ENCODE measurements around the gene CADPS.

Gene CADPS

GRCh38 chr3:62678841-62679240, 196.4 kb downstream of the CADPS start:
- DNase-seq = no peak

DNA sequence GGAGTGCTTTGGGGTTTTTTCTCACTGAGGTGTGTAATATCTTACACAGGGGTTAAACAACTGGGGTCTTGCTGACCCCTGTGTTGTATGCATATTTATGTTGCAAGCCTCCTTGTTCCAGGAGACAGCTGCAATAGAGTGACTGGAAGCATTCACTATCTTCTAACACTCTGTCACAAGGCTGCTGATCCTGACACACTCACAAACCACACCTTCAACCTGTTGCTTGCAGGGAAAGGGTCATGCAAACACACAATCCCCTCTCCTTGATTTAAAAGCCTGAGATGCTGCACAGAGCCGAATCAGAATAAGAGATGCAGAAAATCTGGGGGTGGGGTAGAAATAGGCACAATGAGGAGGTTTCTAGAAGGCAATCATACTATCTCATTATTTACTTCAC, 197.3 kb downstream of the CADPS start:
- DNase-seq = no peak

- DNase-seq = no peak
Measured at GRCh38 chr3:62676689-62677271, 198.4 kb downstream of the CADPS start.

DNA sequence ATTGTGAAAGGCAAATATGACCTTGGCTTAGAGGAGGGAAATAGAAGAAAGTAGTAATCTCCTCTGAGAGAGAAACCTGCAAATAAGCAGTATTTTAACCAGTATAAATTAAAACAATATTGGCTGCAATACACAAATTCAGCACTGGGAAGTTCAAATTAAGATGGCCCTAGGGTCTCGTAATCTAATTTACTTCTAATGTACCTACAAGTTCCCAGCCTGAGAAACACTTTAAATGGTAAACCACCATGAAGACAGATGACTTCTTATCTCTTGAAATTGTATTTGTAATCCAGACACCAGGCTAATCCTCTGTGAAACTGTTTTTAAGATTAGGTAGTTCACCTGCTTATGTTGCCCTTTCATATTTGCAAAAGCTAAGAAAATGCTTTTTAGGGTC, 199.7 kb downstream of the CADPS start:
- no peak for DNase-seq

DNA sequence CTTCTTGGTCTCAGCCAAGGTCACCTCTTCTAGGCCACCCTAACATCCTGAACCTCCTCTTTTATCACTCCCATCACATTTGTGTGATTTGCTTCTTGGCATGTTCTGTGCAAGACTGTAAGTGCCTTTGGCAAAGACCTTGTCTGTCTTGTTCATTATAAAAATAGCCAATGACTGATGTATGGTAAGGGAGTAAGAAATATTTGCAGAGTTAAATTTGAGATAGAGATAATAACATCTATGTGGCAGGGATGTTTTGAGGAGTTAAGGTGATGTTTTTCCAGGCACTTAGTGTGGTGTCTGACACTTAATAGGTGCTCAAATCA, 202.3 kb downstream of the CADPS start:
- DNase-seq = no peak

GRCh38 chr3:62672270-62672987, 202.8 kb downstream of the CADPS start:
- no peak for DNase-seq

GRCh38 chr3:62670351-62670750, 204.9 kb downstream of the CADPS start:
- DNase-seq = no peak

GRCh38 chr3:62669161-62669560, 206.1 kb downstream of the CADPS start:
- DNase-seq = no peak

GRCh38 chr3:62667714-62668113, 207.5 kb downstream of the CADPS start:
- DNase-seq = no peak

- no peak for DNase-seq
Measured at GRCh38 chr3:62665627-62666437, 209.4 kb downstream of the CADPS start.

DNA sequence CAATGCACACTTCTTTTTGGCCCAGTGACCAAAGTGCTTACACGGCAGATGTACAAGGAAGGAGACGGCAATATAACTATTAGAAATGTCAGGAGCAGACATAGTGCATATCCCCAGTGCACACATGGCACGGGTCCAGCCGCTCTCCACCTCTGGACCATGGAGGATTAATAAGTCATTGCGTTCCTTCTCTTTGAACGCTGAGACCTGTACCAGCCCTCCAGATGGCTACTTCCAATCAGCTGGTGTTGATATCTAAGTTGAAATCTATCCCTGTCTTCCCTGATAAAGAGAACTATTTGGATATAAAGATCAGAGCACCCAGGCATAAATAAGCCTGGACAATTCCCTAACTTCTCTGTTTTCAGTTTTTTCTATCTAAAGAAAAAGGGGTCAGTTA, 212.5 kb downstream of the CADPS start:
- no peak for DNase-seq

DNA sequence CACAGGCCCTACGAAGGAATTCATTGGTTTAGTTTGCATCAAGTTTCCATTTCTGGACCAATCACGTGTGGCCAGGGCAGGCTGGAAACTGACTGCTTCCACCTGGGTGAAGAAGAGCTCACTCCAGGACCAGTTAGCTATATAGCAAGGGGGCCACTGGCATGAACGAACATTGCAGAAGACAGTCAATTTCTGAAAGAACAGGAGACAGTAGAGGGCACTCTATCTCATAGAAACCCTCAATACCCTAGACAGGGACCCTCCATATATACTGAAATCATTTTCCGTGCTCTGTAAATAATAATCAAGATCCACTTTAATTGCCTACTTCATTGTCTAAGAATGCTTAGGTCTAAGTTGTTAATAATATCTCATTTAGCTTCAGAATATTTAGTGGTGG, 215.6 kb downstream of the CADPS start:
- no peak for DNase-seq

DNA sequence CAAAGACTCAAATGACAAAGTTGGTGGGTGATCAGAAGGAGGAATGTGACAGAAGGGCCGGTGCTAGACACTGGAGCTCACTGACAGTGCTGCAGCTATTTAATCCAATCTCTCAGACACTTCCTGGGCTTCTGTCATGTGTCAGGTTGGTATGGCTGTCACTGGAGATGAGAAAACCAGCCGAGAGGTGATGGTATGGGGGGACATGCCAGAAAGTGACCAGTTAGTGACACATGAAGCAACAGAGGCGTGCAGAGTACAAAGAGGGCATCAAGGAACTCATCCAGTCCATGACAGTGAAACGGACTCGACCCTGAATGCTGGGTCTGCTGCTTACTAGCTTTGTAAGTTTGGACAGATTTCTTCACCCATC, 219.5 kb downstream of the CADPS start:
- DNase-seq = no peak

GRCh38 chr3:62655056-62655690, 220.0 kb downstream of the CADPS start:
- no peak for DNase-seq

DNA sequence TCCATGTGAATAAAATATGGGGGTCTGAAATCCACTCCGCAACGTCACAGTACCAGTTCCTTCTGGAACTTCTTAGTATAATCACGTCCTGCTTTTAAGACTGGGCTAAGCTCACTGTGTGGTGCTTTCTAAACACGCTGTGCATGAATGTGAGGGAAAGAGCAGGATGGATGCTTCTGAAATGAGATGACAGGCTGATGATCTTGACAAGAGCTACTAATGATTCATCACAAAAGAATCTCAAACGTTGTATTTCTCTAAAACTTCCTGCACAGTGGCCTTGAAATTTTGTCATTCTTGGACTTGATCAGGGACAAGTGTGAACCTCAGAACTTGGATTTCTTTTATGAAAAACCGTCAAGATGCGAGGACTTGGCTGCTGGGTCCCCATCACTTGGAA, 221.4 kb downstream of the CADPS start:
- no peak for DNase-seq

DNA sequence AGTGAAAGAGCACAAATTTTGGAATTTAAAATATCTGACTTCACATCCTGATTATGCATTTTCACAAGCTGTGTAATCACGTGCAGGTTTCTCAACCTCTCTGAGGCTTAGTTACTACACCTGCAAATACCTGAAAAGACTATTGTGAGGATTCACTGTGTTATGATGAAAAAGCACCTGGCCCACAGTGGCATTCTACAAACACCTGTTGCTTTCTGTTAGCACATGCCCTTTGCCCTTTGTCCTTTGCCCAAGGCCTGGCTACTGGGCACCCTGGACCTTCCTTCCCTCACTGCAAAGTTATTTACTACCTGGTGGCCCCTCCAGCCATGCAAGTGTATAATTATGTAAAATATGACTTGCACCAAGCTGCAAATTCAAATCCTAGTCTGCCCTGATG, 227.5 kb downstream of the CADPS start:
- no peak for DNase-seq

- DNase-seq = no peak
Measured at GRCh38 chr3:62644493-62644892, 230.7 kb downstream of the CADPS start.

GRCh38 chr3:62638316-62638715, 236.9 kb downstream of the CADPS start:
- no peak for DNase-seq

DNA sequence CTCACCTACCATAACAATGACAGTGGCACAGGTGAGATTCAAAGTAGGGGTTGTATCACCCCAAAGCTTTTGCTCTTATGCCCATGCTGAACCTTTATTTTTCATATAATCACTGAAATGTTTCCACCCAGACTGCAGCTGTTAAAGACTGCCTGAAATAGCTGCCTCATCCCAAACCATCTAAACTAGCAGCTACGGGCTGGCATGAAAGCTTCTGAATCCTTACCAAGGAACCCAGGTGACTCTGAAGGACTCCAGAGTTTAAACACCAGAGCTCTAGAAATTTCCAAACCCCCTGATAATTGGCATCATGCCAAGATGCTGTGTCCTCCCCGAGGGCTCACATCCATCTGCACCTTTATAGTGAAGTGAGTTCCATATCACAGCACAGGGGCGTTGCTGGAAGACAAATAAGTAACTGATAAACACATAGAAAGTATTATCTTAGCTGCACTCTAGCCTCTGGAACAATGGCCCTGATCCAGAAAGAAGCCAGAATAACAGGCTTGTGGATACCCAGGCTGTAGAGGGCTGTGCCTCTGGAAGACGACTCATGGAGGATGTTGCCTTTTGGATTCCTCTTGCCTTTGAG, 238.9 kb downstream of the CADPS start:
- DNase-seq = no peak

DNA sequence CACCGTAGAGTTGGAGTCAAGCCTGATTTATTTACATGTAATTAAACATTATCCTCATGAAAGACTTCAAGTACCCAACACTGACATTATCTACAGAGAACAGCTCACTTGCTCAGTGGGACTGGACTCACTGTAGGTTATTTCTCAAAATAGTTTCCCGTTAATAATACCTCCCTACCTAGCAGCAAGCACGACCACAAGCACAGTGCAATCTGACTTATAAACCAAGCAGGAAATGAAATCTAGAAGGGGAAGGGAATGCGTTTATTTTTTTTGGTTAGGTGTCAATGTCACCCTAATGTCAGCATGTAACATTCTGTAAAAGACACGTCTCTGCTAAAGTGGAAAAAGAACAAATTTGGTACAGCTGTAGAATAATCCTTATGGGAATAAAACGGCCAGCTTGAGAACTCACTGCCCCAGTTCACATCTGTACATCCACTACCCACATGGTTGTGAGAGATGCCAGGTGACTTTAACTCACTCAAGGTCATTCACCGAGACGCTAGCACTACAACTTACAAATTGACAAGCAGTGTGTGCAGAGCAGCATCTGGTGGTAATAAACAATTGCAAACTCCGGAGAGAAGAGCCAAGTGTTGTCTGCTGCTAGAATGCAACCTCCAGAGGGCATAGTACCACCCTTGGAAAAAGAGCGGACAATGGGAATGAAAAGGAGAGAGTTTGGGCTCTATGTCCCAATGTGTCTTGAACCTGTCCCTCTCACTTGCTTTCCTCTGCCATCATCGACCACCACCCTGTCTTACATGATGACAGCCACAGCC, 242.5 kb downstream of the CADPS start:
- no peak for DNase-seq

GRCh38 chr3:62631488-62631887, 243.7 kb downstream of the CADPS start:
- DNase-seq = no peak

DNA sequence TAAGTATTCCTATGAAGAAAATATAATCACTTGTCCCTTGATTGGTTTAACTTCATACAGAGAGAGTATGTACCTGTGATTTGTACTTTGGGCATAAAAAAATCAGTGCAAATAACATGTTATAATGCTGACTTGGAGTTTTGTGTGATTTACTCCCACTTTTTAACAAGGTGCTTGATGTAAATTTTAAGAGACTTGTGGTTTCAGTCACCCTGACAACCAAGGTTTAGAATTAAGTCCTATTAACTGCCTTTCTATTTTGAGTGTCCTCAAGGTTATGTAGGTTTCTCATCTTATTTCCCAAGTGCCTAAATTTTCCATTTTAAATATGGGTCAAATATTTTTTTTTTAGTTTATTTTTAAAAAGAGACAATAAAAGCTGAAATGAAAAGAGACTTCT, 244.6 kb downstream of the CADPS start:
- DNase-seq = no peak

DNA sequence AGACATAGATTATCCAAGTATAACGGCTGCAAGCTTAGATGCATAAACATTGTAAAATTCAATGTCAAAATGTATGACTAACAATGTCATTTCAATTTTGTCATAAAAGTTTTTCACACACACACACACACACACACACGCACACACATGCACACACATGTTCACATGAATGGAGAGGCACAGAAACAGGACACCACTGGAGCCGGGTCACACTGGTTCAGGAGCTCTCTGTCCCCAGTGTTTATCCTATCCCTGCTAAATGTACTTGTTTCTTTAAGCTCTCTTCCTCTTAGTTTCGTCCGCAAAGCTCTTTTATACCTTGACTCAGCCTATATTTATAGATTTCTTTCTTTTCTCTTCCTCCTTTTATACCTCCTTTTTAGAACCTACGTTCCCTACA, 249.9 kb downstream of the CADPS start:
- no peak for DNase-seq

Data from activated CD4-positive, CD25-positive, alpha-beta regulatory T cell (primary cell).